Parathyroid adenoma (tissue), 2 donors: ENCODE results near the gene TASOR.
A peak's percentile ranks its signal among the peaks of the same experiment; 100 is the strongest.
"Not testable (repeated sequence)": the region's sequence is repeated elsewhere in the genome, so short reads cannot be mapped to it uniquely, and the experiment has no call there.

Source experiments
- H2AFZ ChIP-seq: fragments of 300-600 bp; sonication (generic); one replicate; pipeline ENCODE4 v1.7.0; 2017; ENCODE audit warnings: antibody characterized with exemption, mild to moderate bottlenecking
- H3K27ac ChIP-seq: fragments of 300-600 bp; sonication (generic); one replicate; pipeline ENCODE4 v1.7.0; 2017
- H3K27me3 ChIP-seq: fragments of 300-600 bp; sonication (generic); one replicate; pipeline ENCODE4 v1.7.0; 2017; ENCODE audit warnings: low read length; ENCODE audit not compliant: control insufficient read depth, insufficient read depth
- H3K36me3 ChIP-seq: fragments of 300-600 bp; sonication (generic); one replicate; pipeline ENCODE4 v1.7.0; 2017; ENCODE audit warnings: low read length; ENCODE audit not compliant: control insufficient read depth, insufficient read depth
- H3K4me1 ChIP-seq: fragments of 300-600 bp; sonication (generic); one replicate; pipeline ENCODE4 v1.7.0; 2017; ENCODE audit warnings: control low read depth
- H3K4me2 ChIP-seq: fragments of 300-600 bp; sonication (generic); one replicate; pipeline ENCODE4 v1.7.0; 2017; ENCODE audit warnings: low read length
- H3K4me3 ChIP-seq: fragments of 300-600 bp; sonication (generic); one replicate; pipeline ENCODE4 v1.7.0; 2017; ENCODE audit warnings: low read depth, low read length
- H3K79me2 ChIP-seq: fragments of 300-600 bp; sonication (generic); one replicate; pipeline ENCODE4 v1.7.0; 2017; ENCODE audit warnings: control low read depth
- H3K9ac ChIP-seq: fragments of 300-600 bp; sonication (generic); one replicate; pipeline ENCODE4 v1.7.0; 2017; ENCODE audit warnings: mild to moderate bottlenecking
- H3K9me3 ChIP-seq: fragments of 300-600 bp; sonication (generic); one replicate; pipeline ENCODE4 v1.7.0; 2017; ENCODE audit warnings: low read length; ENCODE audit not compliant: control insufficient read depth
- TF ChIP-seq, protein P1 (sequence below): fragments of 300-600 bp; sonication (generic); IDR thresholded peaks from one replicate; pipeline ENCODE4 v1.7.0; 2017; ENCODE audit warnings: antibody characterized with exemption, mild to moderate bottlenecking
- donor health status: primary hyperparathyroidism.

The TASOR gene

DNA sequence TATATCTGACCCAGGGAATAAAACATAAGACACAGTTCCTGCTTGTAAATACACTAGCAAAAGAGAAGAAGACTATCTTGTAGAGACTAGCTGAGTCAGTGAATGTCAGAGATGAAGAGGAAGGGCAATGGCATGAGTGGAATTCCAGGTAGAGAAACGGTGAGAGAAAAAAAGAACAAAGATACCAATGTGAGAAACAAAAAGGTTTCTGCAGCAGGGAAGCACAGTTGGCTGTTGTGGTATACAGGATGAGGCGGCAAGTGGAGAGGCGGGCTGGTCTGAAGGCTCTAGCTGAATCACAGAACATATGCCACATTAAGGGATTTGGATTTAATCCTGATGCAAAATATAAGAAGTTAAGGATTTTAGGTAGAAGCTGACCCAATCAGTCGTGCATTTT, 17.1 kb upstream of the TASOR start:
- Histone ChIP-seq H3K9me3 (no peaks in the 10 kb centered on the region), H3K9ac (no peak overlapping the region), H3K36me3 (no peaks in the 10 kb centered on the region), H2AFZ (peak overlapping the region; percentile 8), H3K4me3 (no peak overlapping the region), H3K4me2 (no peak overlapping the region), H3K79me2 (no peaks in the 10 kb centered on the region), H3K27me3 (no peaks in the 10 kb centered on the region), H3K27ac (no peak overlapping the region), H3K4me1 (no peaks in the 10 kb centered on the region)
- TF ChIP-seq, protein P1, sequence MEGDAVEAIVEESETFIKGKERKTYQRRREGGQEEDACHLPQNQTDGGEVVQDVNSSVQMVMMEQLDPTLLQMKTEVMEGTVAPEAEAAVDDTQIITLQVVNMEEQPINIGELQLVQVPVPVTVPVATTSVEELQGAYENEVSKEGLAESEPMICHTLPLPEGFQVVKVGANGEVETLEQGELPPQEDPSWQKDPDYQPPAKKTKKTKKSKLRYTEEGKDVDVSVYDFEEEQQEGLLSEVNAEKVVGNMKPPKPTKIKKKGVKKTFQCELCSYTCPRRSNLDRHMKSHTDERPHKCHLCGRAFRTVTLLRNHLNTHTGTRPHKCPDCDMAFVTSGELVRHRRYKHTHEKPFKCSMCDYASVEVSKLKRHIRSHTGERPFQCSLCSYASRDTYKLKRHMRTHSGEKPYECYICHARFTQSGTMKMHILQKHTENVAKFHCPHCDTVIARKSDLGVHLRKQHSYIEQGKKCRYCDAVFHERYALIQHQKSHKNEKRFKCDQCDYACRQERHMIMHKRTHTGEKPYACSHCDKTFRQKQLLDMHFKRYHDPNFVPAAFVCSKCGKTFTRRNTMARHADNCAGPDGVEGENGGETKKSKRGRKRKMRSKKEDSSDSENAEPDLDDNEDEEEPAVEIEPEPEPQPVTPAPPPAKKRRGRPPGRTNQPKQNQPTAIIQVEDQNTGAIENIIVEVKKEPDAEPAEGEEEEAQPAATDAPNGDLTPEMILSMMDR, result no peak

DNA sequence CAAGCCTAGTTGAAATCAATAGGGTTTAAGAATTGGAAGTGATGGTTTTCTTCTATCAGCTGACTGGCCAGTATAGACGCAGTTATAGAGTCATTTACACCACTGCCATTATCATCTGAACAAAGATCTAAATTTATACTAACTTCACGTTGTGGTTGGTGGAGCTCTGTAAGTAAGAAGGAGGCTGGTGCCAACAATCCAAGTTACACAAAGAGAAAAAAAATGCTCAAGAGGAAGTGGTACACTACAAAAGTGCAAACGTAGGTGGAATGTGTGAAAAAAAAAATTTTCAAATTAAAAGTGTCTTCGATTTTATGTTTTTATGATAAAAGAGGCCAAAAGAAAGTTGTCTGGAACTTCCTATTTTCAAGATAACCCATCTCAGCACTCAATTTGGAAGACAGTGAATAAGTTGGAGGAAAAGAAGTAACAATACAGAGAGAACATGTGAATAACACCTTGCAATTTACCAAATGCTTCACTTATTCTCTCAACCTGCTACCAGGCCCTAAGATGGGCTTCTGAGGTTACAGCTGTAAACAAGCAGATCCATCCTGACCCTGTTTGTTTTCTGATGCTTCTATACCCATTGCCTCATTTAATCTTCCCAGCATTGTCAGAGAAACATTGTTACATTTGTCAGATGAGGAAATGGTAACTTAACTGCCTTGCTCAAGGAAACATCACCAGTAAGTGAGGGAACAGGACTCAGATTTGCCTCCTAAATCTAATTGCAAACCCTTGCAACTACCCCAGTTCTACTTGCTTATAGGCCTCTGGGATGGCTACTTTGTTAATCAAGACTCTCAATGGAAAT, 12.0 kb upstream of the TASOR start:
- no peak overlapping the region for H3K27ac ChIP-seq
- peak overlapping the region; percentile 28 for H2AFZ ChIP-seq
- H3K4me3 ChIP-seq, result no peak overlapping the region
- TF ChIP-seq, protein P1, result no peak
- no peaks in the 10 kb centered on the region for H3K79me2 ChIP-seq
- no peaks in the 10 kb centered on the region for H3K9me3 ChIP-seq
- H3K27me3 ChIP-seq, result no peaks in the 10 kb centered on the region
- no peak overlapping the region for H3K4me2 ChIP-seq
- H3K9ac ChIP-seq, result no peak overlapping the region
- no peaks in the 10 kb centered on the region for H3K36me3 ChIP-seq
- H3K4me1 ChIP-seq, result no peaks in the 10 kb centered on the region

DNA sequence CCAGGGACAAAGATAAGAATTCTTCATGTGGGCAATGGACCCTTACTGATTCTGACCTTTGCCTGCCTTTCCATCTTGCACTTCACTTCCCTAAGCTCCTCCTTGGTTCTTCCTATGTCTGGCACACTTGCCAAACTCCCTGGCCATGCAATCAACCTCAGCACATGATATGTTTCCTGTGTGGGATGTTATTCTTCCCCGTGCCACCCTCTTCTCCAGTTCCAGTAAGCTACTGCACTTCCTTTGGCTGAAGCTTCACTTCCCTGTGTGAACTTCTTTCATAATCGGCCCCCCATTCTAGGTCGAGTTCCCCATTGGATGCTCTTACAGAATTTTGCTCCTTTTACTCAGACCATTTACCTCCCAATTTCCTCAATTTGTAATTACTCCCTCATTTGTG, 10.7 kb upstream of the TASOR start:
- no peak overlapping the region for H3K4me2 ChIP-seq
- H3K9me3 ChIP-seq, result no peaks in the 10 kb centered on the region
- no peaks in the 10 kb centered on the region for H3K36me3 ChIP-seq
- H3K4me1 ChIP-seq, result no peaks in the 10 kb centered on the region
- no peaks in the 10 kb centered on the region for H3K27me3 ChIP-seq
- no peak overlapping the region for H3K4me3 ChIP-seq
- H3K27ac ChIP-seq, result no peak overlapping the region
- no peaks in the 10 kb centered on the region for H3K79me2 ChIP-seq
- H2AFZ ChIP-seq, result no peak overlapping the region
- TF ChIP-seq, protein P1, result no peak
- no peak overlapping the region for H3K9ac ChIP-seq

DNA sequence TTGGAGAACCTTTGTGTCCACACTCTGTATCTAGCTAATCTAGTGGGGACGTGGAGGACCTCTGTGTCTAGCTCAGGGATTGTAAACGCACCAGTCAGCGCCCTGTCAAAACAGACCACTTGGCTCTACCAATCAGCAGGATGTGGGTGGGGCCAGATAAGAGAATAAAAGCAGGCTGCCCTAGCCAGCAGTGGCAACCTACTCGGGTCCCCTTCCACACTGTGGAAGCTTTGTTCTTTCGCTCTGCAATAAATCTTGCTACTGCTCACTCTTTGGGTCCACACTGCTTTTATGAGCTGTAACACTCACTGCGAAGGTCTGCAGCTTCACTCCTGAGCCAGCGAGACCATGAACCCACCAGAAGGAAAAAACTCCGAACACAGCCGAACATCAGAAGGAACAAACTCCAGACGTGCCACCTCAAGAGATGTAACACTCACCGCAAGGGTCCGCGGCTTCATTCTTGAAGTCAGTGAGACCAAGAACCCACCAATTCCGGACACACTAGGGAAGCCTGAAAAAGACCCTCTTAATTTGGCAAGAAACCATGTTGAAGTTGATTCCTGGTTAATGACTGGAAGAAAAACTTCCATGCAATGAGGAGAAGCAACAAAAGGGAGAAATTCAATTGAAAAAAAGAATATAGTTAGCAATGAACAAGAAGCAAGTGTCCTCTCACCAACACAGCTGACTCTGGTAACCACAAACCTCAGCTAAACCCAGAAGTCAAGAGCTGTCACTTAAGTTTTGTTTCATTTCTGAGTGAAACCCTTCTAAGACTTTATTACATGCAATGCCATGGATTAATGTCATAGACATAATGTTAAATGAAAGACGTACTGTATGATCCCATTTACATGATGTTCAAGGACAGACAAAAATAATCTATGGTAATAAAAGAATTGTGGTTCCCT, 9.7 kb upstream of the TASOR start:
- not testable (repeated sequence) for H3K4me2 ChIP-seq, H3K4me3 ChIP-seq, H3K4me1 ChIP-seq, H3K9me3 ChIP-seq, H3K9ac ChIP-seq, H2AFZ ChIP-seq, H3K27ac ChIP-seq, H3K27me3 ChIP-seq, H3K36me3 ChIP-seq, H3K79me2 ChIP-seq

DNA sequence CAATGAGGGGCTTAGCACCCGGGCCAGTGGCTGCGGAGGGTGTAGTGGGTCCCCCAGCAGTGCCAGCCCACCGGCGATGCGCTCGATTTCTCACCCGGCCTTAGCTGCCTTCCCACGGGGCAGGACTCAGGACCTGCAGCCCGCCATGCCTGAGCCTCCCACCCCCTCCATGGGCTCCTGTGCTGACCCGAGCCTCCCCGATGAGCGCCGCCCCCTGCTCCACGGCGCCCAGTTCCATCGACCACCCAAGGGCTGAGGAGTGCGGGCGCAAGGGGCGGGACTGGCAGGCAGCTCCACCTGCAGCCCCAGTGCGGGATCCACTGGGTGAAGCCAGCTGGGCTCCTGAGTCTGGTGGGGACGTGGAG, 8.9 kb upstream of the TASOR start:
- H3K9me3 ChIP-seq, H3K36me3 ChIP-seq, H3K4me2 ChIP-seq, H3K27me3 ChIP-seq, H3K79me2 ChIP-seq, H3K27ac ChIP-seq, H3K9ac ChIP-seq, H3K4me1 ChIP-seq, H3K4me3 ChIP-seq, H2AFZ ChIP-seq: not testable (repeated sequence)
